Natural killer cell (primary cell): Measurements from ENCODE around the gene PTBP3. TPM values are rescaled to one million over a fixed set of nuclear protein-coding genes. Genes with fewer than 3 reads are reported as not detected.

ENCODE experiments used
- ATAC-seq, 3 donors: fragments of 150-1000 bp in 2 of 3; fragments of 200-7000 bp in 1 of 3; cut with Tn5 transposase; 1 replicate in 1 of 3; 2 replicates in 2 of 3; pipeline ENCODE4 v1.10.0; 2021; ENCODE audit warnings: mild to moderate bottlenecking in 2 of 3, moderate library complexity in 2 of 3
- DNase-seq, 2 donors: peaks; one replicate each; pipeline versions ENCODE4 v3.0.0 to v3.0.0-alpha.2; 2013 to 2021; ENCODE audit warnings: mixed read lengths in 1 of 2
- H3K27ac ChIP-seq: one replicate; pipeline ENCODE4 v1.5.1; 2013; ENCODE audit warnings: mild to moderate bottlenecking, low read length
- H3K27me3 ChIP-seq: one replicate; pipeline ENCODE4 v1.6.1; 2013; ENCODE audit warnings: low read length; ENCODE audit not compliant: control insufficient read depth, insufficient read depth
- H3K36me3 ChIP-seq: one replicate; pipeline ENCODE4 v1.6.1; 2013; ENCODE audit warnings: low read length; ENCODE audit not compliant: control insufficient read depth, insufficient read depth
- H3K4me1 ChIP-seq: one replicate; pipeline ENCODE4 v1.6.1; 2013; ENCODE audit warnings: low read length; ENCODE audit not compliant: control insufficient read depth, insufficient read depth
- H3K4me3 ChIP-seq: one replicate; pipeline ENCODE4 v1.5.1; 2013; ENCODE audit warnings: low read length
- H3K9me3 ChIP-seq: one replicate; pipeline ENCODE4 v1.6.1; 2013; ENCODE audit warnings: low read length; ENCODE audit not compliant: control insufficient read depth, insufficient read depth
- H3K27ac Mint-ChIP-seq, 2 donors: one replicate each; pipeline ENCODE4 v1.8.0; 2022; ENCODE audit warnings: mild to moderate bottlenecking in 2 of 2, mixed read lengths in 2 of 2, moderate library complexity in 1 of 2
- H3K27me3 Mint-ChIP-seq, 2 donors: one replicate each; pipeline ENCODE4 v1.8.0; 2022; ENCODE audit warnings: low read depth in 2 of 2, mixed read lengths in 2 of 2
- H3K36me3 Mint-ChIP-seq: one replicate; pipeline ENCODE4 v1.8.0; 2022; ENCODE audit warnings: mixed read lengths
- H3K4me1 Mint-ChIP-seq, 2 donors: one replicate each; pipeline ENCODE4 v1.8.0; 2022; ENCODE audit warnings: mixed read lengths in 2 of 2
- H3K4me3 Mint-ChIP-seq: one replicate; pipeline ENCODE4 v1.8.0; 2022; ENCODE audit warnings: mild to moderate bottlenecking, moderate library complexity, mixed read lengths
- H3K9me3 Mint-ChIP-seq, 2 donors: one replicate each; pipeline ENCODE4 v1.8.0; 2022; ENCODE audit warnings: mixed read lengths in 2 of 2
- WGBS: methylation state at CpG from one replicate; pipeline ENCODE4 v1.1.7; 2013; ENCODE audit warnings: missing lambda C conversion rate; ENCODE audit not compliant: insufficient coverage; 5-methylcytosine and 5-hydroxymethylcytosine counted together
- intact Hi-C: fragments of 100-400 bp; cut with micrococcal nuclease; formaldehyde crosslinking; loops from one replicate; pipeline ENCODE4 v1.14.2; 2022
- total RNA-seq, 4 donors: library from RNA; stranded (reverse); fragments of 120-200 nt in 1 of 4; gene quantifications; one replicate each; pipeline versions ENCODE4 v1.2.3 to v1.2.4, GENCODE V29; 2013 to 2022
- TF ChIP-seq, protein P1 (sequence below): fragments of 200-600 bp; IDR thresholded peaks from one replicate; pipeline ENCODE4 v1.8.0; 2022; ENCODE audit warnings: antibody characterized with exemption

PTBP3 gene
- total RNA-seq, 3 donors from 2014 or later (not counting 1 experiment from before 2014, with no cell fraction given): 135 to 156 (median 140) TPM

DNA sequence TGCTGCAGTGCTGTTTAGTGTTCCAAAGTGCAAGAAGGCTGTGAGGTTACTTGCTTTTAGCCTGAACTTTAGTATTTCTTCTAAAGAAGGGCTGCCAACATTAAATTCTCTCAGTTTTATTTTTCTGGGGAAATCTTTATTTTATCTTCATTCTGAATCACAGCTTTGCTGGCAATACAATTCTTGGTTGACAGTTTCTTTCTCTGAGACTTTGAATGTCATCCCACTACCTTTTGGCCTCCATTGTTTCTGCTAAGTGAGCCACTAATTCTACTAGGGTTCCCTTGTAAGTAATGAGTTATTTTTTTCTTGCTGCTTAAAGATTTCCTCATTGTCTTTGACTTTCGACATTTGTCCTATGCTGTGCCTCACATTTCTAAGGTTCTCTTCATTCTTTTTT, 126.0 kb downstream of the PTBP3 start:
- intact Hi-C loops: no loop called here
- Mint-ChIP-seq H3K36me3 (peaks cover 28% of the 10 kb centered on the region), H3K9me3 (peaks cover 6 to 10% of the 10 kb centered on the region in 2 donors), H3K27me3 (no peaks in the 10 kb centered on the region), H3K4me3 (no peak overlapping the region), H3K27ac (no peak overlapping the region), H3K4me1 (peaks cover 0 to 6% of the 10 kb centered on the region in 2 donors)
- H3K4me1 ChIP-seq: no peaks in the 10 kb centered on the region
- no peak overlapping the region for H3K27ac ChIP-seq
- 100% methylated on average over 1 of the region's 1 CpG for WGBS
- DNase-seq (no peak), ATAC-seq (no peak)
- TF ChIP-seq, protein P1, sequence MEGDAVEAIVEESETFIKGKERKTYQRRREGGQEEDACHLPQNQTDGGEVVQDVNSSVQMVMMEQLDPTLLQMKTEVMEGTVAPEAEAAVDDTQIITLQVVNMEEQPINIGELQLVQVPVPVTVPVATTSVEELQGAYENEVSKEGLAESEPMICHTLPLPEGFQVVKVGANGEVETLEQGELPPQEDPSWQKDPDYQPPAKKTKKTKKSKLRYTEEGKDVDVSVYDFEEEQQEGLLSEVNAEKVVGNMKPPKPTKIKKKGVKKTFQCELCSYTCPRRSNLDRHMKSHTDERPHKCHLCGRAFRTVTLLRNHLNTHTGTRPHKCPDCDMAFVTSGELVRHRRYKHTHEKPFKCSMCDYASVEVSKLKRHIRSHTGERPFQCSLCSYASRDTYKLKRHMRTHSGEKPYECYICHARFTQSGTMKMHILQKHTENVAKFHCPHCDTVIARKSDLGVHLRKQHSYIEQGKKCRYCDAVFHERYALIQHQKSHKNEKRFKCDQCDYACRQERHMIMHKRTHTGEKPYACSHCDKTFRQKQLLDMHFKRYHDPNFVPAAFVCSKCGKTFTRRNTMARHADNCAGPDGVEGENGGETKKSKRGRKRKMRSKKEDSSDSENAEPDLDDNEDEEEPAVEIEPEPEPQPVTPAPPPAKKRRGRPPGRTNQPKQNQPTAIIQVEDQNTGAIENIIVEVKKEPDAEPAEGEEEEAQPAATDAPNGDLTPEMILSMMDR: no peak
- no peaks in the 10 kb centered on the region for H3K27me3 ChIP-seq
- peaks cover 32% of the 10 kb centered on the region for H3K36me3 ChIP-seq
- H3K9me3 ChIP-seq: peaks cover 3% of the 10 kb centered on the region
- H3K4me3 ChIP-seq: no peak overlapping the region

GRCh38 chr9:112203536-112203935, 129.9 kb downstream of the PTBP3 start:
- Mint-ChIP-seq H3K4me1 (peaks cover 3 to 4% of the 10 kb centered on the region in 2 donors), H3K27me3 (no peaks in the 10 kb centered on the region), H3K36me3 (peaks cover 17% of the 10 kb centered on the region), H3K27ac (no peak overlapping the region), H3K4me3 (no peak overlapping the region), H3K9me3 (peaks cover 6 to 10% of the 10 kb centered on the region in 2 donors)
- TF ChIP-seq, protein P1: no peak
- Histone ChIP-seq H3K27me3 (no peaks in the 10 kb centered on the region), H3K27ac (no peak overlapping the region), H3K9me3 (peaks cover 3% of the 10 kb centered on the region), H3K4me1 (no peaks in the 10 kb centered on the region), H3K4me3 (no peak overlapping the region), H3K36me3 (peaks cover 16% of the 10 kb centered on the region)
- intact Hi-C loops: no loop called here
- DNase-seq (no peak), ATAC-seq (no peak)
- 80% methylated on average over 2 of the region's 2 CpGs for WGBS

DNA sequence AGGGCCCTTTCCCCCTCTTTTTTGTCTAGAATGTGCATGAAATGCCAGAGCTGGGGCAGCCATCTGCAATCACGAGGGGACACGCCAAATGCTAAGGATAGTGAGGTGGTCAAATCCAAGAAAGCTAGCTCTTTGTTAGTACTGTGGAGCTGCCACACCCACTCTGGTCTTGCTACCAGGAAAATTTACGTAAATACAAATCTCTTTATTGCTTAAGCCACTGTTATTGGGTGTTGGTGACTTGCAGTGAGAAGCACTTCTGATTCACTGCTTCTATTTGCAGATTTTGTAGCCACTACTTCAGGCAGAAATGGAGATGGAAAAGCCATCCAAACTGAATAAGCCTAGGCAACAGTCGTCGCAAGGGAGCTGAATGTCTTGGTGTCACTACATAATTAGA, 132.7 kb downstream of the PTBP3 start:
- Mint-ChIP-seq H3K4me3 (no peak overlapping the region), H3K4me1 (peaks cover 4 to 10% of the 10 kb centered on the region in 2 donors), H3K27ac (no peak overlapping the region), H3K36me3 (no peaks in the 10 kb centered on the region), H3K9me3 (no peaks in the 10 kb centered on the region), H3K27me3 (no peaks in the 10 kb centered on the region)
- Histone ChIP-seq H3K4me1 (no peaks in the 10 kb centered on the region), H3K9me3 (no peaks in the 10 kb centered on the region), H3K27ac (no peak overlapping the region), H3K36me3 (no peaks in the 10 kb centered on the region), H3K27me3 (no peaks in the 10 kb centered on the region), H3K4me3 (no peak overlapping the region)
- DNase-seq (no peak), ATAC-seq (no peak)
- intact Hi-C loops: no loop called here
- TF ChIP-seq, protein P1: no peak
- 95% methylated on average over 5 of the region's 5 CpGs for WGBS

GRCh38 chr9:112198646-112199045, 134.8 kb downstream of the PTBP3 start:
- ATAC-seq: no peak
- Mint-ChIP-seq H3K27me3 (no peaks in the 10 kb centered on the region), H3K36me3 (no peaks in the 10 kb centered on the region), H3K27ac (no peak overlapping the region), H3K4me3 (no peak overlapping the region), H3K4me1 (peaks cover 10 to 11% of the 10 kb centered on the region in 2 donors), H3K9me3 (no peaks in the 10 kb centered on the region)
- Histone ChIP-seq H3K4me3 (no peak overlapping the region), H3K27me3 (no peaks in the 10 kb centered on the region), H3K27ac (no peak overlapping the region), H3K9me3 (no peaks in the 10 kb centered on the region), H3K36me3 (no peaks in the 10 kb centered on the region), H3K4me1 (no peaks in the 10 kb centered on the region)
- TF ChIP-seq, protein P1: no peak
- DNase-seq: no peak
- WGBS: 97% methylated on average over 4 of the region's 4 CpGs
- intact Hi-C loops: no loop called here
